ENCODE results near the gene PFKM.
"Not testable (repeated sequence)": the region's sequence is repeated elsewhere in the genome, so short reads cannot be mapped to it uniquely, and the experiment has no call there.

The PFKM gene

GRCh38 chr12:48119078-48119833 lies at the start of gene PFKM:
Gene PFKM, plus strand, starts transcription at chr12:48119364. Its CDS starts 3,411 bp downstream, at chr12:48122775.
- peak; percentile 83 for DNase-seq

DNA sequence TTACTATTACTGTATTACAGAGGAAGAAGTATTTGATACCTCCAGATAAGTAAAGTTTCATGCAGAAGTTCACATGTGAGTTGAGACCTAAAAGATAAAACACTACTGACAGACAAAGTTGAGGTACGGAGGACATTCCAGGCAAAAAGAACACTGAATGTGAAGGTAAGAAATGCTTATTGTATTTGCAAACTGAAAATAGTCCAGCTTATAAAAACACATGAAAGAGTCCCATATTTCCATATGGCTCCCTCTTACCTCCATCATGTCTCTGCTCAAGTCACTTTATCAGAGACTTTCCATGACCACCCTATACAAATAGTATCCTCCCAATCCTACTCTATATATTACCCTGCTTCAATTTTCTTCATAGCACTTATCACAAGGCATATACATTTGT lies 49.1 kb upstream of the PFKM start:
- DNase-seq, result no peak

- DNase-seq, result no peak
Measured at GRCh38 chr12:48070731-48071130, 48.4 kb upstream of the PFKM start.

- DNase-seq, result no peak
Measured at GRCh38 chr12:48071808-48072207, 47.4 kb upstream of the PFKM start.

GRCh38 chr12:48072266-48072665 lies 46.9 kb upstream of the PFKM start:
- no peak for DNase-seq

- no peak for DNase-seq
Measured at GRCh38 chr12:48074266-48074665, 44.9 kb upstream of the PFKM start.

- DNase-seq, result no peak
Measured at GRCh38 chr12:48075832-48076231, 43.3 kb upstream of the PFKM start.

- DNase-seq, result no peak
Measured at GRCh38 chr12:48077111-48077510, 42.1 kb upstream of the PFKM start.

DNA sequence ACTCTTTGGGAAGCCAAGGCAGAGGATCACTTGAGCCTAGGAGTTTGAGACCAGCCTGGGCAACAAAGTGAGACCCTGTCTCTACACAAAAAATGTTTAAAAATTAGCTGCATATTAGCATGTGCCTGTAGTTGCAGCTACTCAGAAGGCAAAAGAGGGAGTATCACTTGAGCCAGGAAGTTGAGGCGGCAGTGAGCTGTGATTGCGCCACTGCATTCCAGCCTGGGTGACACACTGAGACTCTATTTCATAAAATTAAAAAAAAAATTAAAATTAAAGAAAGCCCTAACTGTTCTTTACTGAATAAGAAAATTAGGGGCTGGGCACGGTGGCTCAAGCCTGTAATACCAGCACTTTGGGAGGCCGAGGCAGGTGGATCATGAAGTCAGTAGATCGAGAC lies 40.3 kb upstream of the PFKM start:
- no peak for DNase-seq

DNA sequence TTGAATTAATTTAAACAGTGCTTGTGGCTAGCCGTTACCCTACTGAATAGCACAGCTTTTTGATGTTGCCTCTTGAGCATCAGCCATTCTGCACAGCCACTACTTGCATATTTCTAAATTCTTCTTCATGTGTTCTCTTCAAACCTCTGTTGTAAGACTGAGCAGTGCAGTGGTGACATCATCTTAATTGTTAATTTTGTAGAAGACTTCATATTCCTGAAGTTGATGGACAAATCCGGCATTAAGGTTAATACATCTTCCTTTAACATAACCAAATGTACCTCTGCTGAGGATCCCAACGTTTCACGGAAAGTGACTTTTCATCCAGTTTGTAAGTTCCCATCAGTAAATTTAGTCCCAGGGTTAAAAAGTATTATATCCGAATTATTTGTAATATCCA lies 38.9 kb upstream of the PFKM start:
- DNase-seq, result no peak

GRCh38 chr12:48080821-48081220 lies 38.3 kb upstream of the PFKM start:
- DNase-seq, result no peak

DNA sequence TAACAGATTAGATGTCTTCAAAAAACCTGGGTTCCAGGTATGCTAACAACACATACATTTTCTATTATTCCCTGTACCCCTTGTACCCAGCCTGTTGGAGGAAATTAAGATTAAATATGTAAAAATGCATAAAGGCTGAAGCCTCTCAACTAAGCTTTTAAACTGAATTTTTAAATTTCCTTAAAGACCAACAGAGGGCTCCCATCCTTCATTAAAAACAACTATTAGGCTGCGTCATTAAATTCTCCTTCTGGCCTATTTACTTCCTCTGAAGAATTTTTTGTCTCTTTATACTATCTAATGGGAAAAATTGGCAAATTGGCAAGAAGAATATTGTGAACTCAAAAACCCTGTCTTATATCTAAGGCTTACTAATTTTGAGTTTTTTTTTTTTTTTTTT lies 35.1 kb upstream of the PFKM start:
- DNase-seq, result no peak

DNA sequence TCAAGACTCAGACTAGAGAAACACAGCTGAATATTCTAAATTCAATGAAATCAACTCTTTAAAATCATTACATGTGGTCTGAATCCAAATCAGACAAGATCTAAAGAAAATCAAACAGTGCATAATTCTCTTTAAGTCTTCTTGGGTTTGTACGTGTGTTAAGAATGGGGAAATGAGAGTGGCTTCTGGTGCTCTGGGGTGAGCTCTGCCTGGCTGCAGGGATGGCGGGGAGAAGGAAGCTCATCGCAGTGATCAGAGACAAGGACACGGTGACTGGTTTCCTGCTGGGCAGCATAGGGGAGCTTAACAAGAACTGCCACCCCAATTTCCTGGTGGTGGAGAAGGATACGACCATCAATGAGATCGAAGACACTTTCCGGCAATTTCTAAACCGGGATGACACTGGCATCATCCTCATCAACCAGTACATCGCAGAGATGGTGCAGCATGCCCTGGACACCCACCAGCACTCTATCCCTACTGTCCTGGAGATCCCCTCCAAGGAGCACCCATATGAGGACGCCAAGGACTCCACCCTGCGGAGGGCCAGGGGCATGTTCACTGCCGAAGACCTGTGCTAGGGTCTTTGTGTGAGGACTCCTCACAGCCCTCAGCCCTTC lies 34.2 kb upstream of the PFKM start:
- no peak for DNase-seq

DNA sequence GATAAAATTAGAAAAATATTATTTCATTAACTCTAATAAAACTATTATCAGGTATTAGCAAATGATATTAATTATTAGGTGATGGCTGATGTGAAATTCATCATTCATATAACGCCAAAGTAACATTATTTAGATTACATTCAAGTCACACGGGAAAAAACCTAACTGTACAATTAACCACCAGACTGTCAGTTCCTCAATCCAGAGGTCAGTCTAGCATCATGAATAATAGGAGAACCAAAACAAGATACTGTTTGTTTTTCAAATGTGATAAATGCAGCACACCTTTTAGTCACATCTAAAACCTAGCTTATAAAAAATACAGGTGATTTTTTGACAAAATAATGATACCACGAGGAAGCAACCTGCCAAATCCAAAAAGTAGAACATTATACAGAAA lies 32.8 kb upstream of the PFKM start:
- no peak for DNase-seq

- no peak for DNase-seq
Measured at GRCh38 chr12:48092611-48093010, 26.6 kb upstream of the PFKM start.

GRCh38 chr12:48104531-48104930 lies 14.6 kb upstream of the PFKM start:
- peak; percentile 2 for DNase-seq

GRCh38 chr12:48105321-48105866 lies 13.8 kb upstream of the PFKM start:
- DNase-seq, result peak; percentile 22

DNA sequence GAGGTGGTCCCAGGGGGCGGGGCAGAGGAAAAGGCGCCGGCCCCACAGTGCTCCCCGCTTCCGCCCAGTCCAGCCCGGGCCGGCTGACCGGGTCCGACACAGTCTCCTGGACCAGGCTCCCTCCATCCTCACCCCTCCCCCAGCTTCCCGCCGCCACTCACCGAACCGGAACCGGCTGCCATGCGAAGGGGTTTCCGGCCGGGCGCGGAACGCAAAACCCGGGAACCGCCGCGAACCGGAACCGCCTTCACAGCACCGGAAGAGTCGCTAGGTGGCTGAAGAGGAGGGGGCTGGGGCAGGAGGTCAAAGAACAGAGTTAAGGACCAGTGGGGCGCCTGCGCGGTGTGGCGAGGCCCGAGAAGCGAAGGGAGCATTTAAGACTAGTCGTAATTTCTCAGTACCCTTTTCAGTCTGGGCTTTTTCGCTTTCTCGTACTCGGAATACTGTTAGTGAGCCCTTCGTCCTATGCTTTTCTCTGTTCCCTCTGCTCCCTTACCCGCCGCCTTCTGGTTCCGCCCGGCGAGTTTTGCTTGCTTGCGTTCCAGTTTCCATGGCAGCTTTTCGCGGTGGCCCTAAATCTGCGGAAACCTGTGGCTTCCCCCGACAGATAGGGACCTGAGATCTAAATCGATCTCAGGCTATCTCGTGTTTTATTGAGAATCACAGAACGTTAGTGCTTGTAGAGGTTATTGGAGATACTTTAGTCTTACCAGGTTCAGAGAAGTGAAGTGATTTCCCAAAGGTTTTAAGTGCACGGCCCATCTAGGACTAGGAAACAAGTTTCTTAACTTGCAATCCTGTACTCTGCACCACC lies 13.1 kb upstream of the PFKM start, which contains the start of gene SENP1:
Gene SENP1, minus strand, starts transcription at position 213 of the 814 bp plus-strand sequence. CDS start 4,607 bp downstream, outside the sequence.
- peak; percentile 92 for DNase-seq

GRCh38 chr12:48106681-48107613 lies 12.2 kb upstream of the PFKM start:
- no peak for DNase-seq

DNA sequence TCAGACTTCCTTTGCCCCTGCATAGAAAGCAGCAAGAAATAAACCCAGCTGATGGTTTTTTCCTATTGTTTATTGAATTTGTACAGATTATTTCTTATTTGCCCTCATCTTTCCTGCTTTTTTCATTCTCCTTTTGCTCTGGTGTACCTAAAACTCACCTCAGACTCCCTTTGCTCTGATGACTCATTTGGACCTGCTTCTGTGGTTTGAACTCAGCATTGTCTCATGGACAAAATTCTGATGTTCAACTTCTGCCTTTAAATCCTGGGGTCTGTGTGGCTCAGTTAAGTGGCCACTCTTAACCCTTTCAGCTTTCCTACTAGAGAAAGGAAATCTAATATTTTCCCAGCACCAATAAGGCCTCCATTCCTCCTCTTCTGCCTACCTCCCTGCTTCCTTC lies 9.7 kb upstream of the PFKM start:
- DNase-seq, result no peak

DNA sequence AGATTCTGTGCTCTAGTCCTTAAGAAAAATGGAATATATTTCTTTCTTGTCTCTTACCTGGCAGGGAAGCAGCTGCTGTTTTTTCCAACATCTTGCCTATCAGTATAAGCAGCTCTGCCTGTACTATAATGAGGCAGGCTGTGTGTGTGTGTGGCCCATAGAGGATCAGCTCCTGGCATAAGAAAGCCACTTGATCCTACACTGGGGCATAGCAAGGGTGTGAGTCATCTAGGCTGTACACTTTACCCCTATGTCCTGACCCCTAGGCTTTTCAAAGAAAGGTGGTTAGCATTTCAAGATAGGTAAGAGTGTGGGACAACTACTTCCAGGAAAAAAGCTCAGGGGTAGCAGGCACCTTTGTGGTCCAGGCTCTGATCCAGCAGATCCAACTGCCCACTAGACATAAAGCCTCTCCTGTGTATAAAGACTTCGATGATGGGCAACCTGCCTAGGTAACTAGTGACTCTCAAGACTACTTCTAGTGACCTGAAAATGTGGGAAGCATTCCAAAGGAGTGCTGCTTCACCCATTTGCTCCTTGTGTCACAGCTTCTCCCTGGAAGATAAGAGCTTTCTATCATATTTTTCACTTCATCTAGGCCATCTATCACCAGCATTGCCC lies 8.4 kb upstream of the PFKM start:
- DNase-seq, result no peak

- DNase-seq, result not testable (repeated sequence)
Measured at GRCh38 chr12:48111312-48111693, 7.9 kb upstream of the PFKM start.
